Astrocyte (in vitro differentiated cells and primary cell): ENCODE measurements around the gene MAPK9. TPM values are rescaled to one million over a fixed set of nuclear protein-coding genes. Genes with fewer than 3 reads are reported as not detected.

Experiments used
- DNase-seq: peaks from one replicate; pipeline ENCODE4 v3.0.0-alpha.2; 2010; ENCODE audit warnings: low read depth
- FAIRE-seq: peaks from 2 replicates; lab custom pipeline; 2011; peaks lifted over from hg19 to GRCh38; lab: Jason Lieb, UNC
- H2AFZ ChIP-seq: 2 replicates; pipeline ENCODE4 v1.6.0; 2012; ENCODE audit warnings: low read depth, low read length, inconsistent platforms
- H3K27ac ChIP-seq: 2 replicates; pipeline ENCODE4 v1.5.1; 2011; ENCODE audit warnings: low read depth, low read length, inconsistent platforms
- H3K27me3 ChIP-seq: 2 replicates; pipeline ENCODE4 v1.6.0; 2011; ENCODE audit warnings: low read length, inconsistent platforms; ENCODE audit not compliant: insufficient read depth
- H3K36me3 ChIP-seq: 2 replicates; pipeline ENCODE4 v1.5.1; 2011; ENCODE audit warnings: low read length, inconsistent platforms; ENCODE audit not compliant: insufficient read depth
- H3K4me1 ChIP-seq: 2 replicates; pipeline ENCODE4 v1.5.1; 2011; ENCODE audit warnings: low read length, inconsistent platforms; ENCODE audit not compliant: insufficient read depth
- H3K4me2 ChIP-seq: 2 replicates; pipeline ENCODE4 v1.6.0; 2012; ENCODE audit warnings: low read length, inconsistent platforms
- H3K4me3 ChIP-seq: 2 replicates; pipeline ENCODE4 v1.5.1; 2011; ENCODE audit warnings: low read depth, mild to moderate bottlenecking, low read length, inconsistent platforms; ENCODE audit not compliant: insufficient read depth
- H3K79me2 ChIP-seq: 2 replicates; pipeline ENCODE4 v1.6.0; 2012; ENCODE audit warnings: mild to moderate bottlenecking, low read length, inconsistent platforms; ENCODE audit not compliant: insufficient read depth
- H3K9ac ChIP-seq: 2 replicates; pipeline ENCODE4 v1.6.0; 2012; ENCODE audit warnings: mild to moderate bottlenecking, low read length, inconsistent platforms
- H3K9me3 ChIP-seq: 2 replicates; pipeline ENCODE4 v1.5.1; 2012; ENCODE audit warnings: low read depth, mild to moderate bottlenecking, low read length, inconsistent platforms; ENCODE audit not compliant: insufficient read depth
- H4K20me1 ChIP-seq: 2 replicates; pipeline ENCODE4 v1.6.0; 2012; ENCODE audit warnings: low read length, inconsistent platforms; ENCODE audit not compliant: insufficient read depth
- H3K27ac Mint-ChIP-seq: one replicate; pipeline ENCODE4 v1.8.0; 2021; ENCODE audit warnings: mild to moderate bottlenecking, mixed read lengths; ENCODE audit not compliant: unreplicated experiment
- H3K27me3 Mint-ChIP-seq: one replicate; pipeline ENCODE4 v1.8.0; 2021; ENCODE audit warnings: low read depth, mixed read lengths; ENCODE audit not compliant: unreplicated experiment
- H3K36me3 Mint-ChIP-seq: one replicate; pipeline ENCODE4 v1.8.0; 2021; ENCODE audit warnings: low read depth, mixed read lengths; ENCODE audit not compliant: unreplicated experiment
- H3K4me1 Mint-ChIP-seq: one replicate; pipeline ENCODE4 v1.8.0; 2021; ENCODE audit warnings: low read depth, mixed read lengths; ENCODE audit not compliant: unreplicated experiment
- H3K4me3 Mint-ChIP-seq: one replicate; pipeline ENCODE4 v1.8.0; 2021; ENCODE audit warnings: mild to moderate bottlenecking, moderate library complexity, mixed read lengths; ENCODE audit not compliant: unreplicated experiment
- H3K9me3 Mint-ChIP-seq: one replicate; pipeline ENCODE4 v1.8.0; 2021; ENCODE audit warnings: mild to moderate bottlenecking, mixed read lengths; ENCODE audit not compliant: unreplicated experiment
- CTCF ChIP-seq: IDR thresholded peaks from 2 replicates; pipeline ENCODE4 v1.5.1; 2011; ENCODE audit warnings: low read depth, mild to moderate bottlenecking, inconsistent platforms, low read length, moderate library complexity; ENCODE audit not compliant: insufficient read depth
- EZH2 ChIP-seq: IDR thresholded peaks from 2 replicates; pipeline ENCODE4 v1.6.1; 2012; ENCODE audit warnings: mild to moderate bottlenecking, low read length, inconsistent platforms; ENCODE audit not compliant: insufficient read depth
- total RNA-seq: library from RNA; stranded (reverse); gene quantifications from 2 replicates; pipeline ENCODE4 v1.2.1, GENCODE V29; 2021

The MAPK9 gene
- total RNA-seq, 1 donor from 2014 or later = 34.0 TPM

GRCh38 chr5:180340856-180341255, 49.0 kb upstream of the MAPK9 start:
- no peak overlapping the region for H3K27ac ChIP-seq
- H3K4me3 ChIP-seq = no peak overlapping the region
- FAIRE-seq = no peak
- peaks cover 48% of the 10 kb centered on the region for H4K20me1 ChIP-seq
- peaks cover 9% of the 10 kb centered on the region for H3K36me3 ChIP-seq
- H2AFZ ChIP-seq = no peak overlapping the region
- Mint-ChIP-seq H3K4me3 (no peak overlapping the region), H3K27me3 (no peaks in the 10 kb centered on the region), H3K4me1 (peaks cover 28% of the 10 kb centered on the region), H3K27ac (no peak overlapping the region), H3K9me3 (no peaks in the 10 kb centered on the region), H3K36me3 (peaks cover 11% of the 10 kb centered on the region)
- no peaks in the 10 kb centered on the region for H3K27me3 ChIP-seq
- H3K4me1 ChIP-seq = peaks cover 32% of the 10 kb centered on the region
- peaks cover 54% of the 10 kb centered on the region for H3K79me2 ChIP-seq
- H3K4me2 ChIP-seq = peak overlapping the region; percentile 32
- TF ChIP-seq CTCF = no peak
- no peak for TF ChIP-seq EZH2
- peak; percentile 17 for DNase-seq
- H3K9me3 ChIP-seq = no peaks in the 10 kb centered on the region
- H3K9ac ChIP-seq = no peak overlapping the region

GRCh38 chr5:180339583-180340183, 47.8 kb upstream of the MAPK9 start:
- H3K36me3 Mint-ChIP-seq = peaks cover 13% of the 10 kb centered on the region
- H3K27me3 ChIP-seq = no peaks in the 10 kb centered on the region
- H3K4me1 ChIP-seq = peaks cover 29% of the 10 kb centered on the region
- no peaks in the 10 kb centered on the region for H3K9me3 ChIP-seq
- no peak overlapping the region for H3K9ac ChIP-seq
- H3K4me1 Mint-ChIP-seq = peaks cover 28% of the 10 kb centered on the region
- no peak overlapping the region for H3K4me2 ChIP-seq
- H3K36me3 ChIP-seq = peaks cover 12% of the 10 kb centered on the region
- TF ChIP-seq EZH2 (no peak), CTCF (no peak)
- peak overlapping the region; percentile 34 for H3K27ac Mint-ChIP-seq
- H3K4me3 ChIP-seq = no peak overlapping the region
- peak; percentile 37 for DNase-seq
- FAIRE-seq = no peak
- H3K79me2 ChIP-seq = peaks cover 43% of the 10 kb centered on the region
- H3K27ac ChIP-seq = no peak overlapping the region
- H3K9me3 Mint-ChIP-seq = no peaks in the 10 kb centered on the region
- no peak overlapping the region for H2AFZ ChIP-seq
- H3K27me3 Mint-ChIP-seq = no peaks in the 10 kb centered on the region
- no peak overlapping the region for H3K4me3 Mint-ChIP-seq
- H4K20me1 ChIP-seq = peaks cover 36% of the 10 kb centered on the region

GRCh38 chr5:180338001-180338707, 46.3 kb upstream of the MAPK9 start:
- H3K27ac Mint-ChIP-seq = no peak overlapping the region
- Histone ChIP-seq H3K27me3 (no peaks in the 10 kb centered on the region), H3K27ac (no peak overlapping the region), H3K4me2 (no peak overlapping the region), H4K20me1 (peaks cover 21% of the 10 kb centered on the region), H3K4me1 (peaks cover 27% of the 10 kb centered on the region), H3K9ac (no peak overlapping the region), H3K36me3 (peaks cover 19% of the 10 kb centered on the region), H3K79me2 (peaks cover 33% of the 10 kb centered on the region), H3K4me3 (no peak overlapping the region), H2AFZ (no peak overlapping the region), H3K9me3 (no peaks in the 10 kb centered on the region)
- no peaks in the 10 kb centered on the region for H3K9me3 Mint-ChIP-seq
- peaks cover 13% of the 10 kb centered on the region for H3K36me3 Mint-ChIP-seq
- no peak for TF ChIP-seq CTCF
- no peak for TF ChIP-seq EZH2
- FAIRE-seq (no peak), DNase-seq (no peak)
- no peak overlapping the region for H3K4me3 Mint-ChIP-seq
- no peaks in the 10 kb centered on the region for H3K27me3 Mint-ChIP-seq
- peaks cover 24% of the 10 kb centered on the region for H3K4me1 Mint-ChIP-seq
